Liver (tissue), 9 donors: ENCODE measurements around the gene LRRC28. TPM values are rescaled to one million over a fixed set of nuclear protein-coding genes. Genes with fewer than 3 reads are reported as not detected.

Experiments used
- DNase-seq: peaks from one replicate; pipeline ENCODE4 v3.0.0-alpha.2; 2017; ENCODE audit warnings: low spot score
- H3K27ac ChIP-seq, 2 donors: one replicate each; pipeline ENCODE4 v1.7.0; 2013; ENCODE audit warnings: inconsistent platforms in 2 of 2, low read length in 2 of 2, control low read depth in 1 of 2, low read depth in 1 of 2, mild to moderate bottlenecking in 1 of 2
- H3K27me3 ChIP-seq, 4 donors: one replicate each; pipeline versions ENCODE4 v1.6.1 to v1.7.0; 2013; ENCODE audit warnings: low read length in 3 of 4, inconsistent platforms in 1 of 4, mild to moderate bottlenecking in 1 of 4, moderate library complexity in 1 of 4; ENCODE audit not compliant: control insufficient read depth in 4 of 4, insufficient read depth in 4 of 4
- H3K36me3 ChIP-seq, 4 donors: one replicate each; pipeline versions ENCODE4 v1.6.1 to v1.7.0; 2013; ENCODE audit warnings: low read length in 3 of 4, mild to moderate bottlenecking in 3 of 4, low read depth in 1 of 4, moderate library complexity in 1 of 4; ENCODE audit not compliant: control insufficient read depth in 4 of 4, insufficient read depth in 3 of 4
- H3K4me1 ChIP-seq, 4 donors: one replicate each; pipeline versions ENCODE4 v1.6.1 to v1.7.0; 2013; ENCODE audit warnings: low read length in 3 of 4, mild to moderate bottlenecking in 3 of 4, moderate library complexity in 1 of 4; ENCODE audit not compliant: control insufficient read depth in 4 of 4, insufficient read depth in 4 of 4
- H3K4me3 ChIP-seq, 3 donors: one replicate each; pipeline versions ENCODE4 v1.6.1 to v1.7.0; 2013; ENCODE audit warnings: low read length in 3 of 3, control low read depth in 1 of 3, low read depth in 1 of 3, mild to moderate bottlenecking in 1 of 3
- H3K9ac ChIP-seq, 2 donors: one replicate each; pipeline ENCODE4 v1.7.0; 2013; ENCODE audit warnings: low read length in 2 of 2, mild to moderate bottlenecking in 2 of 2, moderate library complexity in 2 of 2, control low read depth in 1 of 2, low read depth in 1 of 2
- H3K9me3 ChIP-seq, 4 donors: one replicate each; pipeline versions ENCODE4 v1.6.1 to v1.7.0; 2013; ENCODE audit warnings: low read length in 3 of 4; ENCODE audit not compliant: control insufficient read depth in 4 of 4
- ATF3 ChIP-seq: IDR thresholded peaks from 2 replicates; pipeline ENCODE4 v1.6.1; 2016; ENCODE audit warnings: antibody characterized with exemption
- EGR1 ChIP-seq, 2 donors: IDR thresholded peaks; 2 replicates each; pipeline ENCODE4 v1.6.1; 2016 to 2018; ENCODE audit warnings: antibody characterized with exemption in 2 of 2, low read depth in 2 of 2
- FOXA1 ChIP-seq: IDR thresholded peaks from 2 replicates; pipeline ENCODE4 v1.6.1; 2016; ENCODE audit warnings: antibody characterized with exemption
- FOXA2 ChIP-seq: IDR thresholded peaks from 2 replicates; pipeline ENCODE4 v1.6.1; 2016; ENCODE audit warnings: antibody characterized with exemption
- GABPA ChIP-seq, 2 donors: IDR thresholded peaks in 1 of 2; conservative IDR thresholded peaks in 1 of 2; 2 replicates each; pipeline ENCODE4 v1.6.1; 2016; ENCODE audit warnings: antibody characterized with exemption in 2 of 2, mild to moderate bottlenecking in 1 of 2, moderate library complexity in 1 of 2
- HNF4A ChIP-seq, 2 donors: conservative IDR thresholded peaks; 2 replicates each; pipeline ENCODE4 v1.6.1; 2016; ENCODE audit warnings: antibody characterized with exemption in 2 of 2, mild to moderate bottlenecking in 2 of 2
- HNF4G ChIP-seq: IDR thresholded peaks from 2 replicates; pipeline ENCODE4 v1.6.1; 2016; ENCODE audit warnings: antibody characterized with exemption
- JUND ChIP-seq, 2 donors: IDR thresholded peaks; 2 replicates each; pipeline ENCODE4 v1.6.1; 2016; ENCODE audit warnings: antibody characterized with exemption in 2 of 2
- MAX ChIP-seq: IDR thresholded peaks from 2 replicates; pipeline ENCODE4 v1.6.1; 2016; ENCODE audit warnings: antibody characterized with exemption
- NR2F2 ChIP-seq: IDR thresholded peaks from 2 replicates; pipeline ENCODE4 v1.6.1; 2016; ENCODE audit warnings: antibody characterized with exemption
- RAD21 ChIP-seq, 2 donors: IDR thresholded peaks; 2 replicates each; pipeline ENCODE4 v1.6.1; 2016; ENCODE audit warnings: antibody characterized with exemption in 2 of 2, mild to moderate bottlenecking in 2 of 2
- REST ChIP-seq: IDR thresholded peaks from 2 replicates; pipeline ENCODE4 v1.6.1; 2016; ENCODE audit warnings: antibody characterized with exemption, mild to moderate bottlenecking
- RXRA ChIP-seq, 2 donors: IDR thresholded peaks; 2 replicates each; pipeline ENCODE4 v1.6.1; 2017 to 2018; ENCODE audit warnings: antibody characterized with exemption in 2 of 2, mild to moderate bottlenecking in 1 of 2
- SP1 ChIP-seq: IDR thresholded peaks from 2 replicates; pipeline ENCODE4 v1.6.1; 2018; ENCODE audit warnings: antibody characterized with exemption, mild to moderate bottlenecking
- TAF1 ChIP-seq: conservative IDR thresholded peaks from 2 replicates; pipeline ENCODE4 v1.6.1; 2016; ENCODE audit warnings: antibody characterized with exemption, mild to moderate bottlenecking
- YY1 ChIP-seq: IDR thresholded peaks from 2 replicates; pipeline ENCODE4 v1.6.1; 2016; ENCODE audit warnings: antibody characterized with exemption, mild to moderate bottlenecking
- ZBTB33 ChIP-seq: IDR thresholded peaks from 2 replicates; pipeline ENCODE4 v1.6.1; 2016; ENCODE audit warnings: antibody characterized with exemption
- WGBS: extraction: QIAGEN DNeasy Blood & Tissue Kit; methylation state at CpG from one replicate; pipeline ENCODE4 v1.1.7; 2013; 5-methylcytosine and 5-hydroxymethylcytosine counted together
- polyA plus RNA-seq, 2 donors: library from polyadenylated mRNA; stranded (reverse) in 1 of 2; unstranded in 1 of 2; fragments of 200-250 nt in 1 of 2; fragments of >200 nt in 1 of 2; fragmentation: Nextera tagmentation in 1 of 2; extraction: Ambion mirVana in 1 of 2; gene quantifications; one replicate each; pipeline versions ENCODE4 v1.2.1 to v1.2.3, GENCODE V29; 2013 to 2015
- total RNA-seq, 2 donors: library from RNA; depleted of rRNA; stranded (reverse); fragments of >200 nt; gene quantifications; one replicate each; pipeline ENCODE4 v1.2.3, GENCODE V29; 2014
- donor health status: healthy.
- donor health status: healthy.
- donor health status: healthy.
- donor health status: healthy.
- donor health status: healthy.

The LRRC28 gene
- total and polyA plus RNA-seq, 4 donors, result 15.4 to 46.6 (median 41.0) TPM

- Histone ChIP-seq H3K27ac (no peak overlapping the region), H3K4me3 (no peak overlapping the region), H3K9ac (no peak overlapping the region), H3K27me3 (no peaks in the 10 kb centered on the region), H3K36me3 (peaks cover 1 to 12% (median 7%) of the 10 kb centered on the region in 4 donors), H3K4me1 (peaks cover 0 to 9% (median 3%) of the 10 kb centered on the region in 4 donors), H3K9me3 (no peaks in the 10 kb centered on the region)
- WGBS, result 80% methylated on average over 1 of the region's 1 CpG
- TF ChIP-seq NR2F2 (no peak), RAD21 (IDR thresholded peaks at IDR 0.05) (no peak), HNF4A (conservative IDR thresholded peaks at IDR 0.05) (no peak), SP1 (no peak), EGR1 (IDR thresholded peaks at IDR 0.05; ENCODE audit: low read depth in 2 of 2) (no peak), JUND (IDR thresholded peaks at IDR 0.05) (no peak), ZBTB33 (no peak), GABPA (IDR thresholded peaks at IDR 0.05 in 1 of 2, conservative IDR thresholded peaks at IDR 0.05 in 1 of 2) (no peak), REST (no peak), MAX (no peak), TAF1 (no peak), ATF3 (no peak)
- no peak for DNase-seq
These were observed 85.5 kb downstream of the LRRC28 start for GRCh38 chr15:99336794-99337193.

- 47% methylated on average over 3 of the region's 3 CpGs for WGBS
- TF ChIP-seq ZBTB33, result no peak
- no peak for TF ChIP-seq MAX
- no peak for TF ChIP-seq GABPA (IDR thresholded peaks at IDR 0.05 in 1 of 2, conservative IDR thresholded peaks at IDR 0.05 in 1 of 2)
- no peak for TF ChIP-seq FOXA2
- no peak for TF ChIP-seq HNF4A (conservative IDR thresholded peaks at IDR 0.05)
- no peak for TF ChIP-seq ATF3
- no peak for TF ChIP-seq REST
- no peak for TF ChIP-seq RXRA (IDR thresholded peaks at IDR 0.05)
- TF ChIP-seq JUND (IDR thresholded peaks at IDR 0.05), result no peak
- TF ChIP-seq YY1, result no peak
- no peak for TF ChIP-seq EGR1 (IDR thresholded peaks at IDR 0.05; ENCODE audit: low read depth in 2 of 2)
- no peak for TF ChIP-seq HNF4G
- no peak for TF ChIP-seq RAD21 (IDR thresholded peaks at IDR 0.05)
- TF ChIP-seq FOXA1, result no peak
- TF ChIP-seq SP1, result no peak
- no peak for TF ChIP-seq NR2F2
- TF ChIP-seq TAF1, result no peak
These were observed 89.1 kb downstream of the LRRC28 start for GRCh38 chr15:99340347-99340746.

More at GRCh38 chr15:99340347-99340746, 89.1 kb downstream of the LRRC28 start:
- Histone ChIP-seq H3K27me3 (no peaks in the 10 kb centered on the region), H3K36me3 (peaks cover 3 to 7% (median 4%) of the 10 kb centered on the region in 4 donors), H3K27ac (no peak overlapping the region), H3K4me1 (peaks cover 0 to 12% (median 3%) of the 10 kb centered on the region in 4 donors), H3K9ac (no peak overlapping the region), H3K9me3 (no peaks in the 10 kb centered on the region), H3K4me3 (no peak overlapping the region)
- DNase-seq, result no peak
